ENCODE measurements around the gene KRTAP5-4.
"Not testable (repeated sequence)": the region's sequence is repeated elsewhere in the genome, so short reads cannot be mapped to it uniquely, and the experiment has no call there.

KRTAP5-4 gene

GRCh38 chr11:1604711-1605110 lies 17.2 kb downstream of the KRTAP5-4 start:
- H3K27ac ChIP-seq: no peak overlapping the region
- no peak overlapping the region for H2AFZ ChIP-seq (ENCODE audit: low read depth)
- H3K4me3 ChIP-seq (IDR thresholded peaks at IDR 0.05; ENCODE audit: insufficient read depth, low read depth, low read length): no peak overlapping the region
- no peak for TF ChIP-seq CTCF (conservative IDR thresholded peaks at IDR 0.05; ENCODE audit: low read depth, low read length)
- no peaks in the 10 kb centered on the region for H3K79me2 ChIP-seq (ENCODE audit: insufficient read depth, low read depth)
- no peaks in the 10 kb centered on the region for H4K20me1 ChIP-seq (ENCODE audit: insufficient read depth)
- H3K4me1 ChIP-seq (ENCODE audit: low read depth, poor library complexity, severe bottlenecking): peaks cover 8% of the 10 kb centered on the region
- no peak overlapping the region for H3K9ac ChIP-seq
- no peaks in the 10 kb centered on the region for H3K36me3 ChIP-seq (ENCODE audit: insufficient read depth)
- no peak overlapping the region for H3K4me2 ChIP-seq
- peaks cover 89% of the 10 kb centered on the region for H3K27me3 ChIP-seq (ENCODE audit: insufficient read depth, low read depth)

- no peak overlapping the region for H2AFZ ChIP-seq (ENCODE audit: low read depth)
- H3K27ac ChIP-seq: no peak overlapping the region
- H3K4me3 ChIP-seq (IDR thresholded peaks at IDR 0.05; ENCODE audit: insufficient read depth, low read depth, low read length): no peak overlapping the region
- TF ChIP-seq CTCF (conservative IDR thresholded peaks at IDR 0.05; ENCODE audit: low read depth, low read length): no peak
- no peak overlapping the region for H3K4me2 ChIP-seq
- H3K4me1 ChIP-seq (ENCODE audit: low read depth, poor library complexity, severe bottlenecking): peaks cover 8% of the 10 kb centered on the region
- no peak overlapping the region for H3K9ac ChIP-seq
- no peaks in the 10 kb centered on the region for H3K79me2 ChIP-seq (ENCODE audit: insufficient read depth, low read depth)
- peaks cover 88% of the 10 kb centered on the region for H3K27me3 ChIP-seq (ENCODE audit: insufficient read depth, low read depth)
- H3K36me3 ChIP-seq (ENCODE audit: insufficient read depth): no peaks in the 10 kb centered on the region
- no peaks in the 10 kb centered on the region for H4K20me1 ChIP-seq (ENCODE audit: insufficient read depth)
These were observed 17.8 kb downstream of the KRTAP5-4 start for GRCh38 chr11:1604181-1604580.

- H3K4me1 ChIP-seq (ENCODE audit: low read depth, poor library complexity, severe bottlenecking): peaks cover 8% of the 10 kb centered on the region
- TF ChIP-seq CTCF (conservative IDR thresholded peaks at IDR 0.05; ENCODE audit: low read depth, low read length): no peak
- H4K20me1 ChIP-seq (ENCODE audit: insufficient read depth): no peaks in the 10 kb centered on the region
- no peak overlapping the region for H2AFZ ChIP-seq (ENCODE audit: low read depth)
- no peaks in the 10 kb centered on the region for H3K36me3 ChIP-seq (ENCODE audit: insufficient read depth)
- peaks cover 88% of the 10 kb centered on the region for H3K27me3 ChIP-seq (ENCODE audit: insufficient read depth, low read depth)
- H3K4me2 ChIP-seq: no peak overlapping the region
- no peak overlapping the region for H3K4me3 ChIP-seq (IDR thresholded peaks at IDR 0.05; ENCODE audit: insufficient read depth, low read depth, low read length)
- H3K79me2 ChIP-seq (ENCODE audit: insufficient read depth, low read depth): no peaks in the 10 kb centered on the region
- H3K27ac ChIP-seq: no peak overlapping the region
- no peak overlapping the region for H3K9ac ChIP-seq
These were observed 18.3 kb downstream of the KRTAP5-4 start for GRCh38 chr11:1603629-1604028.

GRCh38 chr11:1601663-1602062 lies 20.3 kb downstream of the KRTAP5-4 start:
- H3K4me3 ChIP-seq (IDR thresholded peaks at IDR 0.05; ENCODE audit: insufficient read depth, low read depth, low read length); H3K4me1 ChIP-seq (ENCODE audit: low read depth, poor library complexity, severe bottlenecking); H3K79me2 ChIP-seq (ENCODE audit: insufficient read depth, low read depth); H3K36me3 ChIP-seq (ENCODE audit: insufficient read depth); H3K9ac ChIP-seq; H3K4me2 ChIP-seq; H4K20me1 ChIP-seq (ENCODE audit: insufficient read depth); H2AFZ ChIP-seq (ENCODE audit: low read depth); H3K27ac ChIP-seq: not testable (repeated sequence)
- H3K27me3 ChIP-seq (ENCODE audit: insufficient read depth, low read depth): peaks cover 84% of the 10 kb centered on the region

GRCh38 chr11:1600626-1601025 lies 21.3 kb downstream of the KRTAP5-4 start:
- Histone ChIP-seq H3K4me1 (ENCODE audit: low read depth, poor library complexity, severe bottlenecking) (peaks cover under 1% of the 10 kb centered on the region), H3K27ac (no peak overlapping the region), H3K27me3 (ENCODE audit: insufficient read depth, low read depth) (peaks cover 85% of the 10 kb centered on the region), H2AFZ (ENCODE audit: low read depth) (no peak overlapping the region), H4K20me1 (ENCODE audit: insufficient read depth) (no peaks in the 10 kb centered on the region), H3K4me2 (no peak overlapping the region), H3K36me3 (ENCODE audit: insufficient read depth) (no peaks in the 10 kb centered on the region), H3K4me3 (IDR thresholded peaks at IDR 0.05; ENCODE audit: insufficient read depth, low read depth, low read length) (no peak overlapping the region), H3K79me2 (ENCODE audit: insufficient read depth, low read depth) (no peaks in the 10 kb centered on the region), H3K9ac (no peak overlapping the region)
- no peak for TF ChIP-seq CTCF (conservative IDR thresholded peaks at IDR 0.05; ENCODE audit: low read depth, low read length)

Measured in KMS-11 (cell line).